Hematopoietic multipotent progenitor cell treated with erythropoietin and hydrocortisone succinate and interleukin-3 and kit ligand, for 15 days (in vitro differentiated cells): ENCODE results near the gene KRTAP5-6.

Source experiments
- DNase-seq: peaks from one replicate; pipeline ENCODE4 v3.0.0-alpha.2; 2015; ENCODE audit warnings: low spot score

The KRTAP5-6 gene

DNA sequence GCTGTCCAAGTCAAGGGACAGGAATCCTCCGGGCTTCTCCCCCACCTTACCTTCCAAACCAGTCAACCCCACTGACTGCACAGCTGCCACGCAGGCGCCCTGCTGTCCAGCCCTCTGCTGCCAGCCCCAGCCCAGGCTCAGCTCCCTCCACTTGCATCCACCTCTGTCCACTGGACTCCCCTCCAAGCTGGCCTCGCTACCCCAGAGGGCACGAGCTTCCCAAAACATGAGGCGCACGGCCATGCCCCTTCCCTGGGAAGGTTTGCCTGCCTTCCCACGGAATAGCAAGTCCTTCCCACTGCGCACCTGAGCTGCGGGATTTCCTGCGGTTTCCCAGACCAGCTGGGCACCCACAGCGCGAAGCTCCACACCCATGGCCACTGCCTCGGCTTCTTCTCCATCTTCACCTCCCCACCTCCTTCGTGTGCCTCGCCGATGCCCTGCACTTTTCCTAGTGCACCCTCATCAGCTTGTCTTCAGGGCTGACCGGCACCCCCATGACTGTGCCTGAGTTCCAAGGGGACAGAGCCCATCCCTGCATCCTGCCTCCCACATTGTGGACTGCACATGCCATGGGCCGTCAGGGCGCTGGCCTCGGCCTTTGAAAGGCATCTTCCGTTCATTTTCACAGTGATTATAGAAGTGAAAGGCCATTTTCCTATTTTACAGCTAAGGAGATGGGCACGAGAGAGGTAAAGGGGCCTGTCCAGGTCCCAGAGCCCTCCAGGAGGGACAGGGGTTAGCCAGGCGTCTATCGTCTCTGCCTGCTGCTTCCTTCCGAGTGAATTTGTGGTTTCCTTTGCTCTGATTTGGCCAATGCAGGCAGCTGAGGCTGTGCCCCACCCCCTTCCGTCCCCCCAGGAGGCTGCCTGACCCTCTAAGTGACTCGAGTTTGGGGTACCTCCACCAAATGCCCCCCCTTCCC is 37.0 kb downstream of the KRTAP5-6 start:
- no peak for DNase-seq

DNA sequence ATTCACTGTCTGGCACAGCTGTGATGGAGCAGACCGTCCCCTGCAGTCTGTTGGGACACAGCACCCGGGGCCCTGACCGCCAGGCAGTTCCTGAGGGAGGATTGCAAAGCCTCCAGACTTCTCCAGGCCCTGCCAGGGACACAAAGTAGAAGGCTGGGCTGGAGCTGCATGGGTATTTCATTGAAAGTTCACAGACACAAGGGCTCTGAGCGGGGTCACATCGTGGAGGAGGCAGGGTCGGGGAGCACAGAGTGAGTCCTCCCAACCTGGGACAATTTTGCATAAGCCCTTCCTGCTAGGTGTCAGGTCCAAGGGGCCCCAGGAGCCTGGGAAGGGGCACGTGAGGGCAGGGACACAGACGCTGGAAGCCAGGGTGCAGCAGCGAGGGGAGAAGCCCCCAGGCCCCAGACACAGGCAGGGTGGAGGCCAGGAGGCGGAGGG is 37.7 kb downstream of the KRTAP5-6 start:
- DNase-seq = no peak

DNA sequence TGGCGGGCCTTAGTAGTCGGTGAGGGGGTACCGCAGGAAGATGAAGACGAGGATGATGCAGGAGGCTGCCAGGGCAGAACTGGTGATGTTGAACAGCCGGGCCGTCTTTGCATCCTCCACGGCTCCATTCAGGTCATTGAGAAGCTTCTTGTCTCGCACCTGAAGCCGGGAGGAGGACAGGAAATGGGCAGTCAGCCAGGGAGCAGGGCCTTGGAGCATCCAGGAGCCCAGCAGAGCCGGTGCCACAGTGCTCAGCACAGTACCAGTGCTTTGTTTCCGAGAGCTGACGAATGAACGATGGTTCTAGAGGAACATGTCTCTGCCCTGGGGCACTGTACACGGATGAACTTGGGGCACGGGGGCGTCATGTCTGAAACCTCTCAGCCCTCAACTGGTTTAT is 38.3 kb downstream of the KRTAP5-6 start:
- DNase-seq = no peak

DNA sequence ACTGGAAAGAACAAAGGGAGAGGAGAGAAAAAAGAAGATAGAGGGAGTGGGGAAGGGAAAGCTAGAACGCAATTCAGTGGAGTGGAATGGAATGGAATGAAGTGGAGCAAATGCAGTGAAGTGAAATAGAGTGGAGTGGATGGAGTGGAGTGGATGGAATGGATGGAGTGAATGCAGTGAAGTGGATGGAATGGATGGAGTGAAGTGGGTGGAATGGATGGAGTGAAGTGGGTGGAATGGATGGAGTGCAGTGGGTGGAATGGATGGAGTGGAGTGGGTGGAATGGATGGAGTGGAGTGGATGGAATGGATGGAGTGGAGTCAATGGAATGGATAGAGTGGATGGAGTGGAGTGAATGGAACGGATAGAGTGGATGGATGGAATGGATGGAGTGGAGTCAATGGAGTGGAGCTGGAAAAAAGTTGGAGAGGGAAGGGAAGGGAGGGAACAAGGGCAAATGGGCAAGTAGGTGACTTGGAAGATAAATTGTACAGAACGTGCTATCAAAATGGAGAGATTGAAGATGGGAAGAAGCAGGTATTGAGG is 39.5 kb downstream of the KRTAP5-6 start:
- no peak for DNase-seq

DNA sequence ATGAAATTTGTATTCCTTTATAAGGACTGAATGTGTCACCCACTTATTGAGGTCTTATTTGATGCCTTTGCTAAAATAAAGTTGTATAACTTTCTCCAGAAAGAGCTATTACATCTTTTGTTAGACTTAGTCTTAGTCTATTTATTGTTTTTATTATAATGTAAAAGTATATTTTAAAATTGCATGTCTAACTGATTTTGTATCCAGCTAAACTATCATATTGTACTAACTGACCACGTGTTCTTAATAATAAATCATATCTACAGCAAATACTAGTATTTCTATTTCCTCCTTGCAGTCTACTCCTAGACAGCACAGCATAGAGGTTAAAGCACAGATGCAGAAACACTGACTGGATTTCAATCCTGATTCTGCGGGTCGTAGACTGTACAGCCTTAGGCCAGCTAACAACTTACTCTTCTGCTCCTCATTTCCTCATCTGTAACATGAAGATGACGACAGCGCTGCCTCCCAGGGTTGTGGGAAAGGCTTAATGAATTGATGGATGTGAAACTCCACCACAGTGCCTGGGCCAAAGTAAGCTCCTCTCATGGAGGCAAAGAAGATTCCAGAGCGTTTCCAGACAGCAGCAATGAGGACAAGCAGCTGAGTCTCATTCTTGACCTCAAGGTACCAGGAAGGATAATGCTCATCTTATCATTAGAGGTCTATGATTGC is 40.2 kb downstream of the KRTAP5-6 start:
- DNase-seq = no peak

DNA sequence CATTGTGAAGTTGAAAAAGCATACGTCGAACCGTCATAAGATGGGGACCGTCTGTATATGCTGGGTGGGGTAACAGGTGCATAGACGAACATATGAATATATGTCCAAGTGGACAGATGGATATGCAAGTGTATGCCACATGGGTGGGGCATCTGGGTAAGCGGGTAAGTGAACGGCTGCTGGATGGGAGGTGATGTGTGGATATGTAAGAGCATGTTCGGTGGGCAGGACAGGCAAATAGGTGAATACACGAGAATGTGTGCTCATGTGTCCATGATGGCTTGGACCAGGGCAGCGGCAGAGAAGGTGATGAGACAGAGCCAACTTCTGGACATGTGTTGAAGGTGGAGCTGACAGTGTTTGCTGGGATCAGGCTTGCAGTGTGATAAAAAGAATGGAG is 41.4 kb downstream of the KRTAP5-6 start:
- no peak for DNase-seq

DNA sequence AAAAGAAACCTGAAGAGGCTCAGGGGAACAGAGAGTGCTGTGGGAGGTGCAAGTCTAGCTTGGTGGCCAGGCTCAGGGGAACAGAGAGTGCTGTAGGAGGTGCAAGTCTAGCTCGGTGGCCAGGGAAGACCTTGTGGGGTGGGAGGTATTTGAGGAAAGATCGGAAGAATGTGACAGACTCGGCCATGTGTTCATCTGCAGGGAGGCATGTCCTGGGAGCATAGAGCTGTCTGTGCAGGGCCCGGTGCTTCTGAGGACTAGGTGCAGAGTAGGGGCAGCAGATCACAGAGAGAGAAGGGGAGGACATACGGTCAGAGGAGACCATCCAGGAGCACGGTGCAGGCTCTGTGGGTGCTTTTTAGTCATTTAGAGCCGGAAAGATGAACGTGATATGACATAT is 42.6 kb downstream of the KRTAP5-6 start:
- no peak for DNase-seq

DNA sequence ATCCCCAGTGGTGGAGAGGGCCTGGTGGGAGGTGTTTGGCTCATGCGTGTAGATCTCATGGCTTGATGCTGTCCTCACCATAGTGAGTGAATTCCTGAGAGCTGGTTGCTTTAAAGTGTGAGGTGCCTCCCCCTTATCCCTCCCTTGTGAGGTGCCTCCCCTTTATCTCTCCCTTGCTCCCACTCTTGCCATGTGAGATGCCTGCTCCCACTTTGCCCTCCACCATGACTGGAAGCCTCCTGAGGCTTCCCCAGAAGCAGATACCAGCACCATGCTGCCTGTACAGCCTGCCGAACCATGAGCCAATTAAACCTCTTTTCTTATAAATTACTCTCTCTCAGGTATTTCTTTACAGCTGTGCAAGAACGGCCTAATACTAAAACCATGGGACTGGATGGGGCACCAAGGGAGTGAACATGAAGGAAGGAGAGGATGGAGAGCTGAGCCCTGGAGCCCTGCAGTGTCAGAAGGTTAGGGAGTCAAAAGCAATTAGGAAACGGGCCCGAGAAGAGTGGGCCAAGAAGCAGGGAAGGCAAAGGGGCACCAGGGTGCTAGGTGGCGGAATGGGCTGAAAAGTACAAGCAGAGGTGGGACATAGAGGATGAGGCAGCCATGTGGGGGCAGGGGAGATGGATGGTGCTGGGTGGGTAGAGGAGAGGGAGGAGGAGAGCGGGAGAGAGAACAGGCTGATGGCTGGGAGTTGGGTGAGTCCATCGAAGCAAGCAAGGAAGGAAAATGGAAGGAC is 44.0 kb downstream of the KRTAP5-6 start:
- no peak for DNase-seq

DNA sequence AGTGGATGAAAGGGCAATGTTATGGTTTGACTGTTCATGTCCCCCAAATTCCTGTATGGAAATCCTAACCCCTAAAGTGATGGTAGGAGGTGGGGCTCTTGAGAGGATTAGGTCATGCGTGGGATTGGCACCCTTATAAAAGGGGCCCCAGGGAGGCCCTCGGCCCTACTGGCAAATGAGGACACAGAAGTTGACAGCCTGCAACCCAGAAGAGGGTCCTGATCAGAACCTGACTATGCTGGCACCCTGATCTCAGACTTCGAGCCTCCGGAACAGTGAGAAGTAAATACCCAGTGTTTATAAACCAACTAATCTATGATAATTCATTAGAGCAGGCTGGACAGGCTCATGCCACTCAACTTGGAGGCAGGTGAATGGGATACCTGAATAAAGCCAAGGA is 44.7 kb downstream of the KRTAP5-6 start:
- DNase-seq = no peak

DNA sequence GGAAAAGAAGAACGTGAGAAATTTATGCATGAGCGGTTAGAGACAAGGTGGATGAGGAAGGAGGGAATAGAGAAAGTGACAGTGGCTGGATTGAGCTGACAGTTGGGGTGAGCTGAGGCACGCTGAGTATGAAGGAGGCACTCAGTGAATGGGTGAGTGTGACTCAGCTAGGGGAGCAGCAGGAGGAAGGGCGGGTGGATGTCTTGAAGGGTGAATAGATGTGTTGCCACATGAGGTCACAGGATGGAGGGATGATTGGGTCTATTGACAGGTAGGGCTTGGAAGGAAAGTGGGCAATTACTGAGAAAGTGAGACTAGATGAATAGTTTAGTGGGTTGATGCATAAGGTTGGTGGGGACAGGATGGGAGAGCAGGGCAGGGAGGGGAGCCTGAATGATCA is 45.4 kb downstream of the KRTAP5-6 start:
- DNase-seq = no peak

DNA sequence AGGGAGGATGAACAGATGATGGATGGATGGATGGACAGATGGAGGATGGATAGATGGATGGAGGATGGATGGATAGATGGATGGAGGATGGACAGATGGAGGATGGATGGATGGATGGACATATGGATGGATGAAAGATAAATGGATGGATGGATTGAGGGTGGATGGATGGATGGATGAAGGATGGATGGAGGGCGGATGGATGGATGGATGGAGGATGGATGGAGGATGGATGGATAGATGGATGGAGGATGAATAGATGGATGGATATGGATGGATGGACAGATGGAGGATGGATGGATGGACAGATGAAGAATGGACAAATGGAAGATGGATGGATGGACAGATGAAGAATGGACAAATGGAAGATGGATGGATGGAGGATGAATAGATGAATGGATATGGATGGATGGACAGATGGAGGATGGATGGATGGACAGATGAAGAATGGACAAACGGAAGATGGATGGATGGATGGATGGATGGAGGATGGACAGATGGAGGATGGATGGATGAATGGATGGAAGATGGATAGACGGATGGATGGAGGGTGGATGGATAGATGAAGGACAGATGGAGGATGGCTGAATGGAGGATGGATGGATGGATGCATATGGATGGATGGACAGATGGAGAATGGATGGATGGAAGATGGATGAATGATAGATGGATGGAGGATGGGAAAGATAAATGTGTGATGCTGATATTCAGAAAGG is 46.0 kb downstream of the KRTAP5-6 start:
- no peak for DNase-seq

DNA sequence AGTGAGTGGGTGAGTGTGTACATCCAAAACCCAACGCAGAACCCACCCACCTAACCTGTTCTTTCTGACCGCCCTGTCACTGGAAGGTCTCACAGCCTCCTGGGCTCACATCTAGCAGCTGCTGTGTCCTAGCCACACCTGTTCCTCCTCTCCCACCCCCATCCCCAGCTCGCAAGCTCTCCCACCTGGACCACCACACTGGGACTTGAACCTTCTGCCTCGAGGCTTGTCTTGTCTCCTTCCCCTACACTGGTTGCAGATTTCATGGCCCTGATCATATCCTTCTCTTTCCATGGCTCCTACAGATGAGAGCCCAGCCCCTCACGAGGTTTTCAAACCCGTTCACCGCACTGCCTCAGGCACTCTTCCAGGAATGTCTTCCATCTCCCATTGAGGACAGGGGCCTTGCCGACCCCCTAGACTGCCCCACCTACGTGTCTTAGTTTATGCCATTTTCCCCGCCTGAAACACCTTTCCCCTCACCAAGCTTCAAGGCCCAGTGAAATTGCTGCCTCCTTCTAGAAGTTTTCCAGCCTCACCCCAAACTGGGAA is 46.7 kb downstream of the KRTAP5-6 start:
- no peak for DNase-seq

DNA sequence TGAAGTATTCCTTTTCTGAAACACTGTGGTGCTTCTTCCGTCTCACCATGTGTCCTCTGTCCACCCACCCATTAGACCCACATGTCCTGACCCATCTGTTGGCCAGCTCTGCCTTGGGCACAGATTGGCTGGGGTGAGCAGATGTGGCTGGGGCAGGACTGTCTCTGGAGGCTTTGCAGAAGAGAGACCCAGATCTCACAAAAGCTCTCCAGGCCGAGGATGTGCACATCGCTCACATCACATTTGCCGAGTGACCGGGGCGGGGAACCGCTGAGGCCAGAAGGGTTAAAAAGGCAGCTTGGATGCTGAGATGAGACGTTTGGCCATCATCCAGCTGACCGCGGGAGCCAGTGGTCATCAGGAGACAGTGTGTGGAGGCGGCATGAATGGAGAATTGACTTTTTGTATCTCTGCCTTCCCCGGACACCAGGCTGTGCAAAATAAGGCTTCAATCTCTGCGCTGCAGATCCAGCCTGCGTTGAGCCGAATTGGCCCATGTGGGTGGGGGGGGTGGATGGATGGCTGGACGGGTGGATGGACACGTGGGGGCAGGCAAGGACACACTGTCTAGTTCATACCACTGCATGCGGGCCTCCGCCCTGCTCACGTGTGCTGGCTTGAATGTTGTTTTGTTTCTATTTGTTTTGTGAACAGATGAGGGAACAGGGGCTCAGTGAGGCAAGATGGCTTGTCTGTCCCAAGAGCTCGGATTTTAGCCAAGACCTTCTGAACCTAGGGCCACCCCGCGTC is 47.3 kb downstream of the KRTAP5-6 start:
- no peak for DNase-seq

DNA sequence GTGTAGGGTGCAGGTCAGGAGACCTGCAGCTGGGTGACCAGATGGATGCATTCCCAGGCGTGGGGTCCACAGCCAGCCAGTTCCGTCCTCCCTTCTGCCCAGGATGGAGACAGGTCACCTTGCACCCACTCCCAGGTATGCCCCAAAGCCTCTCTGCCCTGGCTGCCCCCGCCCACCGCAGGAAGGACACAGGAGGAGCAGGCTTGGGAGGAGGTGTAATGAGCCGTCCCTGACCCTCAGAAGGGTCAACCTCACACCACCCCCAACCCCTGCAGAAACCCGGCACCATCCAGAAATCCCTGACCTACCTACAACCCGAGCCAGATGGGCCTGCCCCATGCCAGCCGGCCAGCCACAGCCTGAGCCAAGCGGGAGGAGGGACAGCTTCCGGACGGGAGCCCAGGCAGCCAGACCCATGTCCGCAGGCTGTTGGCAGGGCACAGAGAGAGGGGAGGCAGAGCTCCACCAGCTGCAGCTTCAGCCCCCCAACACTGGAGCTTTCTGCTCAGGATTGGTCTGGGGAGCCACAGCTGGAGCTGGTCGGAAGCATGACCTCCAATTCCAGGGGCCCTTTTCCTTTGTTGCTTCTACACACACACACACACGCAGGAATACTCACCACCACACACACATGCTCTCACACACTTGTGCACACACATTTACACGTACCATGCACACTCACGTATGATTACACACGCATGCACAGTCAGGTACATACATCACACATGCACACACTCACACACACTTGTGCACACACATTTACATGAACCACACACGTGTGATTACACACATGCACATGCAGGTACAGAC is 48.1 kb downstream of the KRTAP5-6 start:
- no peak for DNase-seq

DNA sequence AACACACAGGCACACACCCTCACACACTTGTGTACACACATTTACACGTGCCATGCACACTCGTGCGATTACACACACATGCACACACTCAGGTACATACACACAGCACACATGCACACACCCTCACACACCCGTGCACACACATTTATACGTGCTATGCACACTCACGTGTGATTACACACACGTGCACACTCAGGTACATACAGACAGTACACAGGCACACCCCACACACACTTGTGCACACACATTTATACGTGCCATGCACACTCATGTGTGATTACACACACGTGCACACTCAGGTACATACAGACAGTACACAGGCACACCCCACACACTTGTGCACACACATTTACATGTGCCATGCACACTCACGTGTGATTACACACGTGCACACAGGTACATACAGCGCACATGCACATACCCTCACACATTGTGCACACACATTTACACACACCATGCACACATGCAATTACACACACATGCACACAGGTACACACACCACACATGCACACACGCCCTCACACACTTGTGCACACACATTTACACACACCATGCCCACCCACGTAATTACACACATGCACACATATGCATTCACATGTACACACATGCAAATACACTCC is 48.8 kb downstream of the KRTAP5-6 start:
- DNase-seq = no peak

DNA sequence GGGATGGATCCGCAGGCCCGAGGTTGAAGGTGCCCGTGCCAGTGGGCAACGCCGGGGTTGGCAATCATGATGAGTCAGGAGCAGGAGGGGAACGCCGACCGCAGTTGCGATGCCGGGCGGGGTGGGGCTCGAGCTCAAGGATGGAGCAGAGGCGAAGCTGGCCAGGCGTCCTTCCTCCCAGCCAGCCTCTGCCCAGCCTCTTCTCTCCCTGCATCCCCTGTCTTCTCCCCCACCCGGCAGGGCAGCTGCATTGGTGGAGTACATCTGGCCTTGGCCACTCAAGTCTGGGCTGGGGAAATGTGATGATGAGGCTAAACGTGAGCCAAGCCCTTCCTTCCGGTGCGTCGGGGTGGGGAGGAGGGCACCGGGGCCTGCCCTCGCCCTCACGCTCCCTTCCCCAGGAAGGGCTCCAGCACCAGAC is 49.5 kb downstream of the KRTAP5-6 start:
- no peak for DNase-seq

DNA sequence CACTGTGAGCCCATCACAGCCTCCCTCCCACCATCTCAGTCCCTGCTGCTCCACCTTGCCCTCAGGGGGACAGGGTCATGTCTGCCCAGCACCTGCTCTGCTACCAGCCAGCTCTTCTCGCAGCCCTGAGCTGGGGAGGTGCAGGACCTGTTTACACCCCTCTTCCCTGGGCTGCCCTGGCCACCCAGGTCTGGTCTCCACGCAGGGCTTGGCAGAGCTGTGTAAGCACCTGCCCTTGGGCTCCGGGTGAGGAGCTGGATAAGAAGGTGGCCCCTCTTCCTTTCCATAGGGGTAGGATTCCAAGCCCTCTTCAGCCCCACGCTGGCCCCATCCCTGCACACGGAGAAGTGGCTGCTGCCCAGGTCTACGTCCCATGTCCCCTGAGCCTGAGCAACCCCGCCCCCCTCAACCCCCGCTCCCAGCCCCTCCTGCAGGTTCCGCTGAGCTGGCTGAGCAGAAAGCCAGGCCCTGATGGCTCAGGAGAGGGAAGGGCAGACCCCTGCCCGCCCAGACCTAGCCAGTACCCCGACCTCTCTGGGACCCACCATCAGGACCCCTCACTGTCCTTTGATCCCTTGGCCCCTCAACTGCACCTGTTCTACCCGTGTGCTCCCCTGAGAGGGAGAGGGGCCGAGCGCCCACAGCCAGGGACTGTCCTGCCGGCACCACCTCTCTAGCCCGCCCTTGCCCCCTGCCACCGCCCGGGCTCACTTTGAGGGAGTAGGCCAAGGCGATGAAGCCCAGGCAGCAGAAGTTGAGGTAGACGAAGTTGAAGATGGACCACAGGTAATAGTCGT is 50.2 kb downstream of the KRTAP5-6 start:
- DNase-seq = no peak
